ENCODE measurements around the gene GATAD2A. TPM values are rescaled to one million over a fixed set of nuclear protein-coding genes. Genes with fewer than 3 reads are reported as not detected.

The GATAD2A gene
- total RNA-seq, 4 donors from 2014 or later = 73.8 to 128 (median 87.7) TPM

GRCh38 chr19:19418555-19419260 is 13.2 kb downstream of the GATAD2A start:
- no peak overlapping the region for H3K4me3 ChIP-seq (ENCODE audit: low read depth, poor library complexity, severe bottlenecking)
- intact Hi-C loops (cut with DNase I; ENCODE audit: low total_unique reads) = no loop called here
- TF ChIP-seq POLR2A (IDR thresholded peaks at IDR 0.05) (no peak), CTCF (IDR thresholded peaks at IDR 0.05) (no peak)
- no peak for DNase-seq (ENCODE audit: low spot score in 2 of 2)
- WGBS, 2 donors = 48 to 64% methylated on average over 8 of the region's 8 CpGs

- no peak for DNase-seq (ENCODE audit: low spot score in 2 of 2)
- TF ChIP-seq POLR2A (IDR thresholded peaks at IDR 0.05) = no peak
- no peak for TF ChIP-seq CTCF (IDR thresholded peaks at IDR 0.05)
- 81 to 83% methylated on average over 21 of the region's 21 CpGs for WGBS, 2 donors
- intact Hi-C loops (cut with DNase I; ENCODE audit: low total_unique reads) = no loop called here
- H3K4me3 ChIP-seq (ENCODE audit: low read depth, poor library complexity, severe bottlenecking) = no peak overlapping the region
Measured at GRCh38 chr19:19420570-19421298, 15.3 kb downstream of the GATAD2A start.

GRCh38 chr19:19421299-19421696 is 15.8 kb downstream of the GATAD2A start:
- WGBS, 2 donors = 85 to 95% methylated on average over 9 of the region's 9 CpGs
- intact Hi-C loops (cut with DNase I; ENCODE audit: low total_unique reads) = no loop called here

GRCh38 chr19:19422156-19422555 is 16.7 kb downstream of the GATAD2A start:
- TF ChIP-seq POLR2A (IDR thresholded peaks at IDR 0.05) (no peak), CTCF (IDR thresholded peaks at IDR 0.05) (no peak)
- intact Hi-C loops (cut with DNase I; ENCODE audit: low total_unique reads) = no loop called here
- H3K4me3 ChIP-seq (ENCODE audit: low read depth, poor library complexity, severe bottlenecking) = no peak overlapping the region
- WGBS, 2 donors = 82% methylated on average over 5 of the region's 5 CpGs
- DNase-seq (ENCODE audit: low spot score in 2 of 2) = no peak

More at GRCh38 chr19:19421299-19421696, 15.8 kb downstream of the GATAD2A start:
- no peak overlapping the region for H3K4me3 ChIP-seq (ENCODE audit: low read depth, poor library complexity, severe bottlenecking)
- no peak for TF ChIP-seq POLR2A (IDR thresholded peaks at IDR 0.05)
- no peak for TF ChIP-seq CTCF (IDR thresholded peaks at IDR 0.05)
- DNase-seq (ENCODE audit: low spot score in 2 of 2) = no peak

- H3K4me3 ChIP-seq (ENCODE audit: low read depth, poor library complexity, severe bottlenecking) = no peak overlapping the region
- DNase-seq (ENCODE audit: low spot score in 2 of 2) = no peak
- intact Hi-C loops (cut with DNase I; ENCODE audit: low total_unique reads) = no loop called here
- TF ChIP-seq CTCF (IDR thresholded peaks at IDR 0.05) = no peak
- no peak for TF ChIP-seq POLR2A (IDR thresholded peaks at IDR 0.05)
- WGBS, 2 donors = 90 to 97% methylated on average over 8 of the region's 8 CpGs
Measured at GRCh38 chr19:19423322-19423721, 17.8 kb downstream of the GATAD2A start.
